Activated naive CD4-positive, alpha-beta T cell treated with anti-CD3 and anti-CD28 coated beads for 36 hours (primary cell): ENCODE measurements around the gene PCCA. TPM values are rescaled to one million over a fixed set of nuclear protein-coding genes. Genes with fewer than 3 reads are reported as not detected.
"Not testable (repeated sequence)": the region's sequence is repeated elsewhere in the genome, so short reads cannot be mapped to it uniquely, and the experiment has no call there.

ENCODE experiments used
- CTCF ChIA-PET: fragments of 350-600 bp; sonication (Branson Sonifier 250); formaldehyde crosslinking; loops from one replicate; lab custom pipeline; 2021; ENCODE audit warnings: antibody characterized with exemption; lab: Charles Lee
- DNase-seq: peaks from one replicate; pipeline ENCODE4 v3.0.0-alpha.2; 2020
- H3K27ac Mint-ChIP-seq: one replicate; pipeline ENCODE4 v1.8.0; 2021; ENCODE audit warnings: mild to moderate bottlenecking, mixed read lengths
- H3K27me3 Mint-ChIP-seq: one replicate; pipeline ENCODE4 v1.8.0; 2021; ENCODE audit warnings: low read depth, mixed read lengths
- H3K36me3 Mint-ChIP-seq: one replicate; pipeline ENCODE4 v1.8.0; 2021; ENCODE audit warnings: low read depth, mixed read lengths
- H3K4me1 Mint-ChIP-seq: one replicate; pipeline ENCODE4 v1.8.0; 2021; ENCODE audit warnings: low read depth, mixed read lengths
- H3K4me3 Mint-ChIP-seq: one replicate; pipeline ENCODE4 v1.8.0; 2021; ENCODE audit warnings: mild to moderate bottlenecking, moderate library complexity, mixed read lengths
- H3K9me3 Mint-ChIP-seq: one replicate; pipeline ENCODE4 v1.8.0; 2021; ENCODE audit warnings: mixed read lengths
- intact Hi-C: fragments of 100-400 bp; cut with micrococcal nuclease; formaldehyde crosslinking; loops from one replicate; pipeline ENCODE4 v1.15.1; 2023
- total RNA-seq, 2 experiments: library from RNA; stranded (reverse); gene quantifications; one replicate each; pipeline ENCODE4 v1.2.3, GENCODE V29; 2021

Gene PCCA
- total RNA-seq, 2 experiments from 2014 or later, result 6.8 to 8.1 TPM

- Mint-ChIP-seq H3K9me3 (no peaks in the 10 kb centered on the region), H3K4me3 (no peak overlapping the region), H3K4me1 (peaks cover 6% of the 10 kb centered on the region), H3K36me3 (peaks cover 14% of the 10 kb centered on the region), H3K27me3 (no peaks in the 10 kb centered on the region), H3K27ac (no peak overlapping the region)
- DNase-seq, result no peak
- CTCF ChIA-PET, result interaction anchor here (0.6 kb wide), 1 partner anchor 475 kb away, joined by 3 read pairs; no protein-coding TSS in a partner anchor
- intact Hi-C loops, result loop anchor here (10.0 kb wide), 1 partner anchor 1415 kb away; no protein-coding TSS in a partner anchor
Measured at GRCh38 chr13:100209857-100210825, 121.2 kb downstream of the PCCA start.

- CTCF ChIA-PET, result interaction anchor here (0.7 kb wide), 1 partner anchor 12 kb away, joined by 3 read pairs; no protein-coding TSS in a partner anchor
- H3K27ac Mint-ChIP-seq, result no peak overlapping the region
- no peak overlapping the region for H3K4me3 Mint-ChIP-seq
- no peak for DNase-seq
- H3K27me3 Mint-ChIP-seq, result no peaks in the 10 kb centered on the region
- peaks cover 6% of the 10 kb centered on the region for H3K4me1 Mint-ChIP-seq
- H3K36me3 Mint-ChIP-seq, result peaks cover 14% of the 10 kb centered on the region
- intact Hi-C loops, result no loop called here
- no peaks in the 10 kb centered on the region for H3K9me3 Mint-ChIP-seq
Measured at GRCh38 chr13:100211016-100211710, 122.3 kb downstream of the PCCA start.

- CTCF ChIA-PET, result interaction anchor here (0.7 kb wide), 1 partner anchor 11 kb away, joined by 3 read pairs; no protein-coding TSS in a partner anchor
- Mint-ChIP-seq H3K27ac (no peak overlapping the region), H3K27me3 (no peaks in the 10 kb centered on the region), H3K36me3 (peaks cover 14% of the 10 kb centered on the region), H3K4me1 (peaks cover 6% of the 10 kb centered on the region), H3K4me3 (no peak overlapping the region), H3K9me3 (no peaks in the 10 kb centered on the region)
- intact Hi-C loops, result no loop called here
- DNase-seq, result no peak
Measured at GRCh38 chr13:100212904-100213553, 124.1 kb downstream of the PCCA start.

- Mint-ChIP-seq H3K4me3 (no peak overlapping the region), H3K4me1 (peaks cover 6% of the 10 kb centered on the region), H3K27ac (no peak overlapping the region), H3K36me3 (peaks cover 14% of the 10 kb centered on the region), H3K9me3 (no peaks in the 10 kb centered on the region), H3K27me3 (no peaks in the 10 kb centered on the region)
- intact Hi-C loops, result no loop called here
- DNase-seq, result no peak
- CTCF ChIA-PET, result interaction anchor here (0.7 kb wide), 1 partner anchor 11 kb away, joined by 3 read pairs; no protein-coding TSS in a partner anchor
Measured at GRCh38 chr13:100213576-100213975, 124.7 kb downstream of the PCCA start.

- intact Hi-C loops, result no loop called here
- CTCF ChIA-PET, result no interaction called here
- H3K4me1 Mint-ChIP-seq, result peaks cover 5% of the 10 kb centered on the region
- H3K27ac Mint-ChIP-seq, result no peak overlapping the region
- H3K36me3 Mint-ChIP-seq, result peaks cover 13% of the 10 kb centered on the region
- H3K9me3 Mint-ChIP-seq, result no peaks in the 10 kb centered on the region
- no peaks in the 10 kb centered on the region for H3K27me3 Mint-ChIP-seq
- DNase-seq, result no peak
- no peak overlapping the region for H3K4me3 Mint-ChIP-seq
Measured at GRCh38 chr13:100214886-100215285, 126.0 kb downstream of the PCCA start.

GRCh38 chr13:100221166-100221565 lies 132.3 kb downstream of the PCCA start:
- intact Hi-C loops, result no loop called here
- CTCF ChIA-PET, result no interaction called here

GRCh38 chr13:100223966-100224530 lies 135.2 kb downstream of the PCCA start:
- H3K4me1 Mint-ChIP-seq, H3K9me3 Mint-ChIP-seq, H3K27me3 Mint-ChIP-seq, H3K36me3 Mint-ChIP-seq, intact Hi-C loops, DNase-seq, CTCF ChIA-PET, H3K27ac Mint-ChIP-seq, H3K4me3 Mint-ChIP-seq: not testable (repeated sequence)

More at GRCh38 chr13:100221166-100221565, 132.3 kb downstream of the PCCA start:
- no peaks in the 10 kb centered on the region for H3K27me3 Mint-ChIP-seq
- no peaks in the 10 kb centered on the region for H3K9me3 Mint-ChIP-seq
- no peak for DNase-seq
- no peaks in the 10 kb centered on the region for H3K4me1 Mint-ChIP-seq
- H3K4me3 Mint-ChIP-seq, result no peak overlapping the region
- no peak overlapping the region for H3K27ac Mint-ChIP-seq
- H3K36me3 Mint-ChIP-seq, result no peaks in the 10 kb centered on the region

GRCh38 chr13:100229603-100230002 lies 140.7 kb downstream of the PCCA start:
- intact Hi-C loops, result loop anchor here (10.0 kb wide), 1 partner anchor 785 kb away; no protein-coding TSS in a partner anchor
- Mint-ChIP-seq H3K4me3 (no peak overlapping the region), H3K36me3 (no peaks in the 10 kb centered on the region), H3K27ac (no peak overlapping the region), H3K4me1 (no peaks in the 10 kb centered on the region), H3K27me3 (no peaks in the 10 kb centered on the region), H3K9me3 (no peaks in the 10 kb centered on the region)
- CTCF ChIA-PET, result no interaction called here
- no peak for DNase-seq

- no peaks in the 10 kb centered on the region for H3K36me3 Mint-ChIP-seq
- intact Hi-C loops, result loop anchor here (10.0 kb wide), 1 partner anchor 786 kb away; no protein-coding TSS in a partner anchor
- no peaks in the 10 kb centered on the region for H3K27me3 Mint-ChIP-seq
- H3K4me3 Mint-ChIP-seq, result no peak overlapping the region
- CTCF ChIA-PET, result interaction anchor here (0.9 to 1.9 kb wide), 5 partner anchors 314 to 332 kb away, joined by 3 to 7 read pairs (median 3); no protein-coding TSS in a partner anchor
- peaks cover 5% of the 10 kb centered on the region for H3K4me1 Mint-ChIP-seq
- H3K27ac Mint-ChIP-seq, result no peak overlapping the region
- no peaks in the 10 kb centered on the region for H3K9me3 Mint-ChIP-seq
- no peak for DNase-seq
Measured at GRCh38 chr13:100230769-100231149, 141.9 kb downstream of the PCCA start.

GRCh38 chr13:100231176-100231575 lies 142.3 kb downstream of the PCCA start:
- no peak overlapping the region for H3K27ac Mint-ChIP-seq

GRCh38 chr13:100234006-100234405 lies 145.1 kb downstream of the PCCA start:
- intact Hi-C loops, result loop anchor here (2.0 to 10.0 kb wide), 2 partner anchors 191 to 789 kb away; no protein-coding TSS in a partner anchor
- H3K4me1 Mint-ChIP-seq, result peaks cover 5% of the 10 kb centered on the region
- H3K4me3 Mint-ChIP-seq, result no peak overlapping the region
- CTCF ChIA-PET, result interaction anchor here (0.6 to 4.0 kb wide), 8 partner anchors 13 to 578 kb away, joined by 3 to 25 read pairs (median 4); no protein-coding TSS in a partner anchor
- peaks cover 4% of the 10 kb centered on the region for H3K36me3 Mint-ChIP-seq
- no peak for DNase-seq
- H3K9me3 Mint-ChIP-seq, result no peaks in the 10 kb centered on the region
- no peaks in the 10 kb centered on the region for H3K27me3 Mint-ChIP-seq
- H3K27ac Mint-ChIP-seq, result no peak overlapping the region

More at GRCh38 chr13:100231176-100231575, 142.3 kb downstream of the PCCA start:
- H3K4me3 Mint-ChIP-seq, result no peak overlapping the region
- DNase-seq, result no peak
- H3K9me3 Mint-ChIP-seq, result no peaks in the 10 kb centered on the region
- no peaks in the 10 kb centered on the region for H3K27me3 Mint-ChIP-seq
- H3K4me1 Mint-ChIP-seq, result peaks cover 5% of the 10 kb centered on the region
- intact Hi-C loops, result loop anchor here (10.0 kb wide), 1 partner anchor 786 kb away; no protein-coding TSS in a partner anchor
- H3K36me3 Mint-ChIP-seq, result peaks cover 1% of the 10 kb centered on the region
- CTCF ChIA-PET, result interaction anchor here (0.9 to 1.9 kb wide), 6 partner anchors 190 to 333 kb away, joined by 3 to 7 read pairs (median 3); no protein-coding TSS in a partner anchor
